IMR-90 (cell line): ENCODE measurements around the gene RAB31.

Experiments used
- CEBPB ChIP-seq: IDR thresholded peaks from 2 replicates; pipeline ENCODE4 v1.6.1; 2012; ENCODE audit warnings: low read depth, low read length, improper control_type of control experiment
- CTCF ChIP-seq: conservative IDR thresholded peaks from 2 replicates; pipeline ENCODE4 v1.5.1; 2012; ENCODE audit warnings: mild to moderate bottlenecking, low read depth, low read length, improper control_type of control experiment
- MAZ ChIP-seq: IDR thresholded peaks from 2 replicates; pipeline ENCODE4 v1.6.1; 2012; ENCODE audit warnings: low read depth, mild to moderate bottlenecking, low read length, improper control_type of control experiment, moderate library complexity, borderline replicate concordance
- MXI1 ChIP-seq: IDR thresholded peaks from 2 replicates; pipeline ENCODE4 v1.6.1; 2012; ENCODE audit warnings: low read depth, mild to moderate bottlenecking, low read length, moderate library complexity, borderline replicate concordance
- POLR2A ChIP-seq: IDR thresholded peaks from 2 replicates; pipeline ENCODE4 v1.6.1; 2012; ENCODE audit warnings: mild to moderate bottlenecking, low read depth, low read length
- RAD21 ChIP-seq: IDR thresholded peaks from 2 replicates; pipeline ENCODE4 v1.6.1; 2012; ENCODE audit warnings: low read length, improper control_type of control experiment
- RCOR1 ChIP-seq: IDR thresholded peaks from 2 replicates; pipeline ENCODE4 v1.6.1; 2012; ENCODE audit warnings: mild to moderate bottlenecking, low read length, improper control_type of control experiment; ENCODE audit not compliant: insufficient replicate concordance
- RFX5 ChIP-seq: IDR thresholded peaks from 2 replicates; pipeline ENCODE4 v1.8.0; 2012; ENCODE audit warnings: low read depth, mild to moderate bottlenecking, low read length, moderate library complexity

GRCh38 chr18:9894454-9895068 lies 186.5 kb downstream of the RAB31 start:
- TF ChIP-seq POLR2A (no peak), CTCF (no peak), MXI1 (no peak), MAZ (no peak), RFX5 (no peak), CEBPB (no peak), RAD21 (no peak), RCOR1 (no peak)
